KBM-7 (cell line): Measurements from ENCODE around the gene COMMD6.

Experiments
- DNase-seq: peaks from one replicate; pipeline ENCODE4 v3.0.0-alpha.2; 2015
- in situ Hi-C: fragments of 300-500 bp; cut with MboI; formaldehyde crosslinking; loops from 2 replicates; pipeline ENCODE4 v1.14.3; 2020; ENCODE audit warnings: low sequenced_read_pairs, low pct_unique_long_range_greater_than_20kb, mixed read lengths

Gene COMMD6

DNA sequence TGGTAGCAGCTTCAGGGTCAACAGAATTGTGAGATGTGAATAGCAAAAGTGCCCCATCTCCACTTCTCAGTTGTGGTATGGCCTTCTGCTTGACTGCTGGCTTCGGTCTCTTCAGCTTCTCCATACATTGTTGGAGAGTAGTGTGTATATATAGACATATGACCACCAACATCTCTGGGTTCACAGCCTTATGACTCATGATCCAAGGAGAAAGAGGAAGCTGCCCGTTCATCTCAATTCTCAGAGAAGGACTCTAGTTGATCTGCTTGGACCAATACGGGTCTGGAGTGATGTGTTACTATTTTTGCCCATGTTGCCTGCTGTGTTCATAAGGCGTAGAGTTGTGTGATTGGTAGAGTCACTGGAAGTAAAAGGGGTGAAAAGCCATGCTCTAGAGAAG, 3.6 kb upstream of the COMMD6 start:
- DNase-seq = peak; percentile 86
- in situ Hi-C loops = no loop called here

DNA sequence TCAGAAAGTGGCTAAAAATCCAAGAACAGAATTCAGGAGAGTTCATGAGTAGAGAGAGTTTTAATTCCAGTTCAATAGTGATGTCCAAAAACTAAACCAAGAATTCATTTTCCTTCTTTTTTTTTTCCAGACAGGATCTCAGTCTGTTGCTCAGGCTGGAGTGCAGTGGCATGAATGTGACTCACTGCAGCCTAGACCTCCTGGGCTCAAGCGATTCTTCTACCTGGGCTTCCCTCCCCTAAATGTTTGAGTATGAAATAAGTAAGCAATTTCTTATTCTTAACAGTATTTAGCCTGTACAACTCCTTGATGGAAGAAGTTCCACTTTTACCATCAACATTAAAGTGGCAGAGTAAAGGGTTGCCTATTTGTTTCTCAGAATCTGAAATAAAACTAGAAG, 3.8 kb downstream of the COMMD6 start:
- no peak for DNase-seq
- in situ Hi-C loops = no loop called here

DNA sequence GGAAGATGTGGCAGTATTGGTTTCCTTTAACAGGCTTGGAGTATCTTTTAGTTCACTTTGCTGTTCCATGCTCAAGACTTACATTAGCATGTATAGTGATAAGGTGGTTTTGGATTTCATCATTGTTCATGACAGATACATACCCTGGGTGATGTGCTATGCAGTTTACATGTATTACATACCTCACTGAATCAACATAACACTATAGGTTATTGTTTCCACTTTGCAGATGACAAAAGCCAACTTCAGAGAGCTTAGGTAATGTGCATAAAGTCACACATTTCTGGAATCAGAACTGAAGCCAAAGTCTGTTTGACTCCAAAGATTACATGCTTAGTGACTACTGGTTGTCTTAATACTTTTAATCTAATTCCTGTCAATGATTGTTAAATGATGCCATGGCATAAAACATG, 7.1 kb downstream of the COMMD6 start:
- no peak for DNase-seq
- in situ Hi-C loops = no loop called here

DNA sequence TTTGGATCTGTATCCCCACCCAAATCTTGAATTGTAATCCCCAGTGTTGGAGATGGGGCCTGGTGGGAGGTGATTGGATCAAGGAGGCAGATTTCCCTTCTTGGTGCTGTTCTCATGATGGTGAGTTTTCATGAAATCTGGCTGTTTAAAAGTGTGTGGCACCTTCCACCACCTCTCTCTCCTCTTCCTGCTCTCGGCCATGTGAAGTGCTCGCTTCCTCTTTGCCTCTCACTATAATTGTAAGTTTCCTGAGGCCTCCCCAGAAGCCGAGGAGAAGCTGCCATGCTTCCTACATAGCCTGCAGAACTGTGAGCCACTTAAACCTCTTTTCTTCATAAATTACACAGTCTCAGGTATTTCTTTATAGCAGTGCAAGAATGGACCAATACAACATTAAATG, 15.7 kb downstream of the COMMD6 start:
- in situ Hi-C loops = no loop called here
- no peak for DNase-seq

DNA sequence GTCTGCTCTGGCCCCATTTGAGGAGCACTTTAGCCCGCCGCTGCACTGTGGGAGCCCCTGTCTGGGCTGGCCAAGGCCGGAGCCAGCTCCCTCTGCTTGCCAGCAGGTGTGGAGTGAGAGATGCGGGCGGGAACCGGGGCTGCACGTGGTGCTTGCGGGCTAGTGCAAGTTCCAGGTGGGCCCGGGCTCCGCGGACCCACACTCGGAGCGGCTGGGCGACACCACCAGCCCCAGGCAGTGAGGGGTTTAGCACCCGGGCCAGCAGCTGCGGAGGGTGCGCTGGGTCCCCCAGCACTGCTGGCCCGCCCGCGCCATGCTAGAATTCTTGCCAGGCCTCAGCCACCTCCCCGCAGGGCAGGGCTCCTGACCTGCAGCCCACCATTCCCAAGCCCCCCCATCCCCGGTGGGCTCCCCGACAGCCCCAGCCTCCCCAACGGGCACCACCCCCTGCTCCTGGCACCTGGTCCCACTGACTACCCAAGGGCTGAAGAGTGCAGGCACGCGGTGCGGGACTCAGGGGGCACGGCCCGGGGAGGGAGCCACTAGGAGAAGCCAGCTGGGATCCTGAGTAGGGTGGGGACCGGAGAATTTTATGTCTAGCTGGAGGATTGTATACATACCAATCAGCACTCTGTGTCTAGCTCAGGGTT, 19.1 kb downstream of the COMMD6 start:
- in situ Hi-C loops = no loop called here
- DNase-seq = no peak

DNA sequence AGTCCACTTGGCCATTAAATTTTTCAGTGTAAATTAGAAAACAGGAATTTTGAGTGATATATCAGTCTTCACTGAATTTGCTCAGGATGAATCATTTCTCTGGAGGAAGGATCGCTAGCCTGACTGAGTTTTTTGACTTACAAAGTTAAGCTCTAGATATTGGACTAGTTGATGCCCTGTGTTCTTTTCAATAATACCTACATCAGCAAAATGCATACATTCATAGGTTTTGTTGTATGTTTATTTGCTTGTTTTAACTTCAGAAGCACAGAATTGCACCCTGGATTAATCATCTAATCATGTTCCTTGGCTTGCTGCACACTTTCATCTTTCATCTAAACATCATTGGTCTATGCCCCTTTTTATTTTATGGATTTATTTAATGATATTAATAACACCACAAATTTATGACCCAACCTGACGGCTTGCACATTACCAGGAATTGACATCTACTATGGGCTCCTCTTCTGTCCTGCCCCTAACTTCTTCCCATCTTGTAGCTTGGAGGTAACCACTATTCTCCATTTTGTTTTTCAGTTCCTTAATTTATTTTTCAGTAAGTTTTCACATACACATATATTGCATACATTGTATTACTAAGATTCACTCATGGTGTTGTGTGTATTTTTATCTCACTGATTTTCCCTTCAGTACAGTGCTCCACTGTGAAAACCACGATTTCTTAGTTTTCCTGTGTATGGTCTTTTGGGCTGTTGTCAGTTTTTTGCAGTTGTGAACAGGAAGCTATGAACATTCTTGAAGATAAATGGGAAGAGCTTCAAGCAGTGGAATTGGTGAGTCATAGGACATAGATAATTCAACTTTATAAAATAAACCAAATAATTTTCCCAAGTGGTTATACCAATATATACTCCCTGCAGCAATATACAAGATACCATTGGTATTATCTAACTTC, 23.3 kb downstream of the COMMD6 start:
- in situ Hi-C loops = no loop called here
- peak; percentile 28 for DNase-seq

DNA sequence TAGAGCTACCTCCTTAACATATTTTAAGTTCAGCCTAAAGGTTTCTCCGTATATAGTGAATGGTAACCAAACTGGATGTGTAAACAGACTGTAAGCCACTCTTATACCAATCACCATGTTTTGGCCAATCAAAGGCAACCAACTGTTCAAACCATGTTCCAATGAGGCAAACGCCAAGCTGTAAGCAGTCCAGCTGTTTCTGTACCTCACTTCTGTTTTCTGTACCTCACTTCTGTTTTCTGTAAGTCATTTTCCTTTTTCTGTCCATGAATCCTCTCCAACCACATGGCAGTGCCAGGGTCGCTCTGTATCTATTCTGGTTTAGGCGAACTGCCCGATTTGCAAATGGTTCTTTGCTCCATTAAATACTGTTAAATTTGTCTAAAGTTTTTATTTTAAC, 24.4 kb downstream of the COMMD6 start:
- no peak for DNase-seq
- in situ Hi-C loops = no loop called here

DNA sequence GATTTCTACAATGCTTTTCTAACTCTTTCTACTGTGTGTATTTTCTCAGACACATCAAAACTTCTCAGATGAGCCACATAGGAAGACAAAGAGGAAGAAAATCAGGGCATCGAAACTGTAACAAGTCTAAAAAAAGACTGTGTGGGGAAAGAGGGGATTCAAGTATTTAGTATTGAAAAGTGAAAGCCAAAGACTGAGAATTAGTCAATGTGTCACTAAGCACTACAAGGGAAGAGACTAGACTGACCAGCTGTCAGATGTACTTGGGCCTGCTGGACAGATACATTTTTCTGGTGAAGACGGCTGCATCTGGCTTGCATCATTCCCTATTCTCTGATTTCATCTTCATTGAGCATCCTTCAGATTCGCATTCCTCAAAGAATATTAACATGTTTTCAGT, 25.4 kb downstream of the COMMD6 start:
- in situ Hi-C loops = no loop called here
- DNase-seq = no peak

DNA sequence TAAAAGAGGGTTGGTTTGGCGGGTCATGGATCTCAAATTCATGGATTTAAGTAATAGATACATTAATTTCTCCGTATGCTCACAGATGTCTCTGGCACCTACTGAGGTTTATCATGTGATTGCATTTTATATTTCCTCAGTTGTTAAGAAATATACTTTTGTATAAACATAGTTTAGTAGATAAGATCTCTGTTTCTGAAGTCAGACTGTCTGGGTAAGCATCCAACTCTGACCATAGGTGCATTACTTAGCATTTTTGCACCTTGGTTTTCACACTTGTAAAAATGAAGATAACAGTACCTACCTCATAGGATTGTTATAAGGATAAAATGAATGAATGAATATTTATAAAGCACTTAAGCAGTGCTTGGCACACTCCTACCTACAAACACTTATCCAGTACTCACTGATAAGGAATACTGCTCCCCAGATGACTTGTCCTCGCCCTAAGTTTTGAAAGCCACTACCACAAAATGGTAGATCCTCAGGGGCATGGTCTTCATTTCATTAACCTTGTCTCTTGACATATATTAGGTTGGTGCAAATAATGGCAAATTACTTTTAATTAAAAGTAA, 26.5 kb downstream of the COMMD6 start:
- DNase-seq = no peak
- in situ Hi-C loops = no loop called here

DNA sequence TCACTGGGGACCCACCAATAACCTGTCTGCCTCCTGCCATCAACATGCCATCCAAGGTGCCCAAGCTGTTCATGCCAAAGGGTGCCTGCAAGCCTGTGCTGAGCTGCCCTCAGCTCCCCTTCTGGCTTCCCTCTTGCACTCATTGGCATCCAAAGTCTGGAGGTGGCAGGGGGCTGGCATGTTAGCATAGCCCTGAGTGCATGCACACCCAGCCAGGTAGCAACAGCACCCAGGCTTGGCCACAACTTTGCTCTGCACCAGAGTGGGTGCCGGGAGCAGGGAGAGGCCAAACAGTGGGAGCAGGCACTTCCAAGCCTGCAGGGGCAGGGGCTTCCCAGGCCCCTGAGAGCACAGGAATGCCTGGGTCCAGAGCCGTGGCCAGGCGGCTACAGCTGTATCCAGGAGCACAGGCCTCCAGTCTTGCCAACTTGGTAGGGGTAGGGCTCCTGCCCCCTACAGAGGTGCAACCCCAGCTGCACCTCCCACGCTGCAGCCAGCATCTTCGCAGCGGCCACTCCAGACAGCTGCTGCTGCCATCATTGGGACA, 29.6 kb downstream of the COMMD6 start:
- DNase-seq = no peak
- in situ Hi-C loops = no loop called here

DNA sequence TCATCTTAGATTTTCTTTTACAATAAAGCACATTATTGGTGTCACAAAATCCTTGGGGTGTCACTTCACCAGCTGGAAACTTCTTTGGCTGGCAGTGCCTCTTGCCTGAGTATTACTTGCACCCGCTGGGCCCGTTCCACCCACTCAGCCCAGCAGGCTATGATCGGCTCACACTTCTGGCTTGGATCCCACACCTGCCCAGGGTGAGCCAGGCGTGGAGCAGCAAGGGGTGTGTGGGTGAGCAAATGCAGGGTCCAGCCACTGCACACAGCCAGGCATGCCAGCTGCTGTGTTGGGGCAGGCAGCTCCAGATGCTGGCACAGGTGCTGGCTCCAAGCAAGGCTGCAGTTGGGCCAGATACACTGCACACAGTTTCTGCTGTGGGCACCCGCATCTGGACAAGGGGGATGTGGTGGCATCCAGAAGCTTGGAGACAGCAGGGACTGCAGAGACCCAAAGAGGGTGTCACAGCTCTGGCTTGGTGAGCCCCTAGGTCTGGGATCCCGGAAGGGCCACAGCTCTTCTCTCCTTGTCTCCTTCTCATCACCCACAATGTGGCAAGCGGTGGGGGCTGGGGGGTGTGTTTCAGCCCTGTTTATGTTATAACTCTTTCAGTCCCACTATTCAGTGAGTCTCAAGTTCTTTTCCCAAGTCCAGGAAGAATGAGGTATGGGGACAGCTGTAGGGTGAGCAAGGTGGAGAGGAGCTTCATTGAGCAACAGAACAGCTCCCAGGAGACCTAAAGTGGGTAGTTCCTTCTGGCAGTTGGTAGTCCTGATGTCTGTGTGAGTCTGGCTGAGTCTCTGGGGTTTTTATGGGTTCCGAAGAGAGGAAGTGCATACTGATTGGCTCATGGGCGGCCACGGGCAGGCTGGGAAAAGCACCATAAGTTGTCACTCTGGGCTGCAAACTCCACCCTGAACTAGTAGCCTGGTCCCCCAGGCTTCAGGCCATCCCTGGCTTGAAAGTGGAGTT, 30.3 kb downstream of the COMMD6 start:
- DNase-seq = peak; percentile 73
- in situ Hi-C loops = no loop called here

DNA sequence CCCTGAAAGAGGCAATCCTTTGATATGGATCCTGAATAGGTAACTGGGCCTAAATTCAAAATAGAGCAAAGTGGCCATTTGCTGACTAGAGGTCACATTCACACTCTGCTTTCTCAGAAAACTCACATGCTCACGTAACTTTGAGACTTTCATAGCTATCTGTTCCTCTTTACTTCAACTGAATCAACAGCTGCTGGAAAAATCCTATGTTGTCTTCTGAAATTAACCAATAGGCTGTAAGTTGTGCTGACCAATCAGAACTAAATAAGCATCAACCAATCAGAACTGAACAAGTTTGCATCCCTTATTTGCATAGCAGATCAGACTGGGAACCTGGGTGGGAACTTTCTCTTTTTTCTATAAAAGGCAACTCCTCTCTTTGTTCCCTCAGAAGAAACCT, 31.6 kb downstream of the COMMD6 start:
- in situ Hi-C loops = no loop called here
- DNase-seq = peak; percentile 25

DNA sequence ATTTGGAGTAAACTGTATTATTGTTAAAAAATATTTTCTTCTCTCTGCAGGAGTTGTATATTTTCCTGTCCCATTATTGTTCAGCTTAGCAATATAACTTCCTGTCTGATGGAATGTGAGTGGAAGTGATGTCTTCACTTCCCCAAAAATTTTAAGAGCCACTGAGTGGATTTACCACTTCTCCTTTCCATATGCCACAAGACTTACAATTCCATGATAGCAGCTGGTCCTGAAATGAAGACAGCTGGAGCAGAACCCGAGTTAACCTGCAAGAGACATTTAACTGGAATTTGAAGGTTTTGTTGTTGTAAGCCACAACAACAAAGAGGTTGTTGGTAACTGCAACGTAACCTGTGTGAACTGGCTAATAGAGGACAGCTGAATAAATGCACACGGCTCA, 32.3 kb downstream of the COMMD6 start:
- DNase-seq = peak; percentile 92
- in situ Hi-C loops = no loop called here

DNA sequence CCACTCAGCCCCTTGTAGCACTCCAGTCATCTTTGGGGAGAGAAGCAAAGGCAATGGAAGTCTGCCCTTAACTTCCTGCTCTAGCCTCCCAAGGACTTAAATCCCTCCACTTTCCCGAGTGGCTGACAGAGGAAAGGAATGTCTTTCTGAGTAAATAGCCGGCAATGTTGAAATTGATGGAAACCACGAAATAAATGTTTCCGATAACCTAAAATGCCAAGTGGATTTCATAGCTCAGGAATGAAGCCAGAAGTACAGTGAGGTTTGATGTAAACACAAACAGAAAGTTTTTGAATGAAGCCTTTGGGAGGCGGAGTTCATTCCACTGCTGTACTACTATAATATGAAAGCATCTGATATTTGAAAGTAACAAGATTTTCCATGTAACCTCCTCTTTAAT, 41.7 kb downstream of the COMMD6 start:
- in situ Hi-C loops = no loop called here

DNA sequence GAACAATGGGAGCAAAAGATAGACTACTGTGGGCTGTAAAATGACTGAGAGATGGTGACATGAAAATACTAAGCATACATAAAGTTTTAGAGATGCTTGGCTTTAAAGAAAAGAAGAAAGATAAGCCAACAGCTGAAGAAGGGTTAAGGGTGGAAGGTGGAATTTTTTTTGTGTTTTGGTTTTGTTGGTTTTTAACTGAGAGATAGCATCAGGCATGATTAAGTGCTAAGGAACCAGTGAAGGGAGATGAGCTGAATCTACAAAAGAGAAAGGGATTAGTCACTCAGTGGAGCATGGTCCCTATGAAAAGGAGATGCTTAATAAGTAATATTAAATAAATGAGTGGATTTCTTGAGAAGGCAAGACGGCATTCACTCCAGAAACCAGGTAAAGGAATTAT, 43.1 kb downstream of the COMMD6 start:
- DNase-seq = no peak
- in situ Hi-C loops = no loop called here

More for the DNA sequence above, 41.7 kb downstream of the COMMD6 start:
- no peak for DNase-seq

DNA sequence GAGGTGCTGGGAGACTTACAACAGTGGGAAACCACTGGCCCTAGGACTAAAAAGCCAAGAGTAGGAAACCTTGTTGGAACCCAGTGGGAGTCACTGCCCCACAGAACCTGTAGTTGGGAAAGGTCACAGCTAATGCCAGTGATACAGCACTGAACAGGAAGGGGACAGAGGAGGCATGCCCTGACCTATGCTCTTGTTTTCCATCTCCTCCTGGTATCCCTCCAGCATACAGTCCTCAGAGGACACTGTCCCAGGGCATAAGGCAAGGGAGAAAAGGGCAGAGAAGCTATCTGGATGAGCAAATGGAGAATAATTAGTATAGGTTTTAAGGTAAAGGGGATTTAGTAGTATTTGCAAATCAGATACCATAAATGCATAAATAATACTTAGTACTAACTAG, 44.5 kb downstream of the COMMD6 start:
- no peak for DNase-seq
- in situ Hi-C loops = no loop called here

DNA sequence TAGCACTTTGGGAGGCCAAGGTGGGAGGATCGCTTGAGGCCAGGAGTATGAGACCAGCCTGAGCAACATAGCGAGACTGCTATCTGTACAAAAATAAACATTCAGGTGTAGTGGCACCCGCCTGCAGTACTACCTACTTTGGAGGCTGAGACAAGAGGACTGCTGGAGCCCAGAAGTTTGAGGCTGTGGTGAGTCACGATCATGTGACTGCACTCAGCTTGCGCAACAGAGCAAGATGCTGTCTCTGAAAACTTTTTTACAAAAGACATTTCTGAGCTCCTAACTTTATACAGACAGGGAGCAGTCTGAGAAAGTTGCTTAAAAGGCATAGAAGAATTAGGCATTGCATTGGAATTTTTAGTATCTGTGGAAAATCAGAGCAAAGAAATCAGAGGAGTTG, 45.3 kb downstream of the COMMD6 start:
- in situ Hi-C loops = no loop called here
- no peak for DNase-seq

DNA sequence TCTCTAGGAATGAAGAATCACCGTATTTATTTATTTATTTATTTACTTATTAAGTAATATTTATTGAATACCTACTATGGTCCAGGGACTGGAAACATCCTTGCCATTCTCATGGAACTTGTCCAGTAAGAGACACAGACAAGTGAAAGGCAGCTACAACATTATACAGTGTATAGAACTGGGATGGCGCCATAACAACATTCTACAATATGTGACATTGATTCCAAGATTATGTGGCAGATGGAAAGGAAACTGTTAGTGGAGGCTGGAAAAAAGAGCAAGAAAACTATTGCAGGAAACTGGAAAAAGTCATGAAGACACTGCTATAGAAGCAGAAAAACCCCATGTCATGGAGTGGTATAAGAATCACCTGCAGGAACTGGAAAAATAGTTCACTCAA, 46.3 kb downstream of the COMMD6 start:
- in situ Hi-C loops = no loop called here

More for the DNA sequence above, 46.3 kb downstream of the COMMD6 start:
- DNase-seq = no peak
